Measurements from ENCODE around the gene PGBD5. TPM values are rescaled to one million over a fixed set of nuclear protein-coding genes. Genes with fewer than 3 reads are reported as not detected.
"Not testable (repeated sequence)": the region's sequence is repeated elsewhere in the genome, so short reads cannot be mapped to it uniquely, and the experiment has no call there.

PGBD5 gene
- total RNA-seq = under 1 TPM in 2 of 3 donors, not detected in 1; 0.02 to 0.90 TPM
- 0.05 TPM for total RNA-seq (2013)

DNA sequence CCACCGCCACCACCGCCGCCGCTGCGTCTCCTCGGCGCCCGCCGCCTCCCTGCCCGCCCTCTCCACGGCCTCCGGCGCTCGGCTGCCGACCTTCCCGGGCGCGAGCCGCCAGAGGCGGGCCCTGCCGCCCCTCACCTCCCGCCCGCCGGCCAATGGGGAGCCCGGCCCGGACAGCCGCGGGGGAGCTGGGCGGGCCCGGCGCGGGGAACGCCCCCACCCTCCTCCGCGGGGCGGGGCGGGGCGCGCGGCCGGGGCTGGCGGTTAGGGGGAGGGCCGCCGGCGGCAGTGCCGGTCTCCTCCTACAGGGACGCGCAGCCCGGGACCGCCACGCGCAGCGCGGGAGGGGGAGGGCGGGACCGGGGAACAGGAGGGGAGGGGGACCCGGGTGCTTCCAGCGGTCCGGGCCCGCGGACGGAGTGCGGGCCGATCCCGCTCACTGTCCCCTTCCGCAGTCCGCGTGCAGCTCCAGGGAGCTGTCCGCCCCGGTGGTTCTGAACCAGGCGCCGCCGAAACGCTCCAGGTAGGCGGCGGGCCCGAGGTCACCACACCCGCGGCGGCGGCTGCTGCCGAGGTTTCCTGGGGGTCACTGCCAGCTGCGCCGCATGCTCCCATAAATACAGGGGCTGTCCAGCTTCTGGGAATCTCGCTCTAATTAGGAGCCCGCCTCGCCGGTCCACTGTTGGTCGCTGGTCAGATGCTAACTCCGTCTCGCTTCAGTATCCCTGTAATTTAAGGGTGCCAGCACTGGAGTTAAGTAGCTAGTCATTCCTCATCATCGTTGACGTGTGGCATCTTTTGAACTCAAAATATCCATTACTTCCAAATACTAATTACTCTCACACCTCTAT lies at the start of gene PGBD5:
Gene PGBD5 (minus strand): TSS at position 87 of the 848 bp plus-strand sequence. CDS start 404 bp downstream, outside the sequence.
- Histone ChIP-seq H3K9me3 (ENCODE audit: control insufficient read depth, insufficient read depth, low read length) (no peaks in the 10 kb centered on the region), H3K36me3 (ENCODE audit: control insufficient read depth, insufficient read depth, low read length) (no peaks in the 10 kb centered on the region), H3K27ac (ENCODE audit: low read length) (no peak within 1 kb of the TSS), H3K27me3 (ENCODE audit: control insufficient read depth, insufficient read depth, low read length) (peaks cover 32% of the 10 kb centered on the region), H3K4me1 (ENCODE audit: control insufficient read depth, insufficient read depth, low read length) (peaks cover 13% of the 10 kb centered on the region), H3K4me3 (ENCODE audit: low read length) (no peak within 1 kb of the TSS)
- H3K9me3 Mint-ChIP-seq = peaks cover 1 to 2% of the 10 kb centered on the region in 2 donors
- no peak for TF ChIP-seq CTCF (IDR thresholded peaks at IDR 0.05)
- intact Hi-C loops (cut with micrococcal nuclease) = no loop called here
- H3K4me1 Mint-ChIP-seq = peaks cover 18 to 20% of the 10 kb centered on the region in 2 donors
- peaks cover 52 to 64% of the 10 kb centered on the region in 2 donors for H3K27me3 Mint-ChIP-seq (ENCODE audit: low read depth in 2 of 2)
- no peak within 1 kb of the TSS for H3K27ac Mint-ChIP-seq
- peaks cover 7% of the 10 kb centered on the region for H3K36me3 Mint-ChIP-seq
- WGBS (ENCODE audit: insufficient coverage) = 2% methylated on average over 93 of the region's 93 CpGs
- ATAC-seq (peak; percentile 69 to 87 (median 84)), DNase-seq (peak; percentile 35 to 62)
- H3K4me3 Mint-ChIP-seq = peak within 1 kb of the TSS; percentile 82

GRCh38 chr1:230474924-230475323 lies 48.8 kb upstream of the PGBD5 start:
- H3K4me1 Mint-ChIP-seq; H3K36me3 ChIP-seq (ENCODE audit: control insufficient read depth, insufficient read depth, low read length); H3K4me1 ChIP-seq (ENCODE audit: control insufficient read depth, insufficient read depth, low read length); H3K9me3 Mint-ChIP-seq; H3K4me3 Mint-ChIP-seq; H3K4me3 ChIP-seq (ENCODE audit: low read length); H3K27ac ChIP-seq (ENCODE audit: low read length); H3K27me3 ChIP-seq (ENCODE audit: control insufficient read depth, insufficient read depth, low read length); intact Hi-C loops (cut with micrococcal nuclease); H3K36me3 Mint-ChIP-seq; DNase-seq; ATAC-seq; H3K27ac Mint-ChIP-seq; H3K9me3 ChIP-seq (ENCODE audit: control insufficient read depth, insufficient read depth, low read length): not testable (repeated sequence)
- WGBS (ENCODE audit: insufficient coverage) = 89% methylated on average over 3 of the region's 5 CpGs
- peaks cover 16 to 32% of the 10 kb centered on the region in 2 donors for H3K27me3 Mint-ChIP-seq (ENCODE audit: low read depth in 2 of 2)

GRCh38 chr1:230470750-230471149 lies 44.6 kb upstream of the PGBD5 start:
- H3K4me1 Mint-ChIP-seq; H3K36me3 ChIP-seq (ENCODE audit: control insufficient read depth, insufficient read depth, low read length); ATAC-seq; H3K9me3 ChIP-seq (ENCODE audit: control insufficient read depth, insufficient read depth, low read length); H3K9me3 Mint-ChIP-seq; H3K4me3 Mint-ChIP-seq; H3K4me1 ChIP-seq (ENCODE audit: control insufficient read depth, insufficient read depth, low read length); intact Hi-C loops (cut with micrococcal nuclease); H3K27ac Mint-ChIP-seq; H3K4me3 ChIP-seq (ENCODE audit: low read length); H3K27ac ChIP-seq (ENCODE audit: low read length); DNase-seq; H3K27me3 ChIP-seq (ENCODE audit: control insufficient read depth, insufficient read depth, low read length); H3K36me3 Mint-ChIP-seq: not testable (repeated sequence)
- peaks cover 9 to 18% of the 10 kb centered on the region in 2 donors for H3K27me3 Mint-ChIP-seq (ENCODE audit: low read depth in 2 of 2)
- 94% methylated on average over 1 of the region's 1 CpG for WGBS (ENCODE audit: insufficient coverage)

DNA sequence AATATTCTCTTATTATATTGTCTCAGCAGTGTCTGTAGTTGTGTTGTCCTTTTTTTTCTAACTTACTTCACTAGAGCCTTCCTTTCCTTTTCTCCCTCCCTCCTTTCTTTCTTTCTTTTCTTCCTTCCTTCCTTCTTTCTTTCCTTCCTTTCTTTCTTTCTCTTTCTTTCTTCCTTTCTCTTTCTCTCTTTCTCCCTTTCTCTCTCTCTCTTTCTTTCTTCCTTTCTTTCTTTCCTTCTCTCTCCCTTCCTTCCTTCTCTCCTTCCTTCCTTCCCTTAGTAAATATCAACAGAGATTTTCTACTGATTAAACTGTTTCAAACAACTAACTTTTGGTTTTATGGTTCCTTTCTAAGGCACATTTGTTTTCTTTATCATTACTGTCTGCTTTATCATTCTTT lies 43.1 kb upstream of the PGBD5 start:
- Histone ChIP-seq H3K27me3 (ENCODE audit: control insufficient read depth, insufficient read depth, low read length) (no peaks in the 10 kb centered on the region), H3K9me3 (ENCODE audit: control insufficient read depth, insufficient read depth, low read length) (no peaks in the 10 kb centered on the region), H3K36me3 (ENCODE audit: control insufficient read depth, insufficient read depth, low read length) (no peaks in the 10 kb centered on the region), H3K27ac (ENCODE audit: low read length) (no peak overlapping the region), H3K4me3 (ENCODE audit: low read length) (no peak overlapping the region), H3K4me1 (ENCODE audit: control insufficient read depth, insufficient read depth, low read length) (no peaks in the 10 kb centered on the region)
- H3K9me3 Mint-ChIP-seq = peaks cover 0 to 5% of the 10 kb centered on the region in 2 donors
- intact Hi-C loops (cut with micrococcal nuclease) = no loop called here
- no peak for TF ChIP-seq CTCF (IDR thresholded peaks at IDR 0.05)
- H3K36me3 Mint-ChIP-seq = no peaks in the 10 kb centered on the region
- peaks cover 6 to 7% of the 10 kb centered on the region in 2 donors for H3K27me3 Mint-ChIP-seq (ENCODE audit: low read depth in 2 of 2)
- H3K4me3 Mint-ChIP-seq = no peak overlapping the region
- no peak overlapping the region for H3K27ac Mint-ChIP-seq
- DNase-seq = no peak
- ATAC-seq = no peak
- no peaks in the 10 kb centered on the region for H3K4me1 Mint-ChIP-seq
